ENCODE data around the gene POLD4.

DNA sequence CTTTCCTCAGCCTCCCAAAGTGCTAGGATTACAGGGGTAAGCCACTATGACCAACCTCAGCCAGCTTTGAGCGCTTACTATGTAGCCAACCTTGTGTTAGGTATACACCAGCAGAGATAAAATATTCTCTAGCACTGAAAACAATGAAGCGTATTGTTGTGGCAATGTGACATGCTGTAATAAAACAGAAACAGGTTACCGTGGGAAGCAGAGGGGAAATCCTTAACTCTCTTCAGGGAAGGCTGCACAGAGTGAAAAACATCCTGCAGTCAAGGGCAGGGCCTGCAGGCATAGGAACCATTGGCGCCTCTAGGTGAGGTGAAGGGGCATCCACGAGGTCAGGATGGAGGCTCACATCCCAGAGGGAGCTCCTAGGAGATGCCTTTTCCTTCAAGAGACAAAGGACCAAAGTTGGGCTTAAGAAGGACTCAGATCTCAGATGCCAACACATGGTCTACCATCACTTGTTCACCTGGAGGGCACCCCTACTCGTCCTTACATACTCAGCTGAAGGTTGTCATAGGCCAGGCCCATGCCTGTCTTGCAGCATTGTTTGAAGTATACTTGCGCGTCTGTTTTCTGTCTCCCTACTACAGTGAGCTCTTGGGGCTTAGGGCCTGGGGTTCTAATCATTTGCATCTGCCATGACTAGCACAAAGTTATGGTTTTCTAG lies 8.0 kb downstream of the POLD4 start:
- TF ChIP-seq, protein P1, sequence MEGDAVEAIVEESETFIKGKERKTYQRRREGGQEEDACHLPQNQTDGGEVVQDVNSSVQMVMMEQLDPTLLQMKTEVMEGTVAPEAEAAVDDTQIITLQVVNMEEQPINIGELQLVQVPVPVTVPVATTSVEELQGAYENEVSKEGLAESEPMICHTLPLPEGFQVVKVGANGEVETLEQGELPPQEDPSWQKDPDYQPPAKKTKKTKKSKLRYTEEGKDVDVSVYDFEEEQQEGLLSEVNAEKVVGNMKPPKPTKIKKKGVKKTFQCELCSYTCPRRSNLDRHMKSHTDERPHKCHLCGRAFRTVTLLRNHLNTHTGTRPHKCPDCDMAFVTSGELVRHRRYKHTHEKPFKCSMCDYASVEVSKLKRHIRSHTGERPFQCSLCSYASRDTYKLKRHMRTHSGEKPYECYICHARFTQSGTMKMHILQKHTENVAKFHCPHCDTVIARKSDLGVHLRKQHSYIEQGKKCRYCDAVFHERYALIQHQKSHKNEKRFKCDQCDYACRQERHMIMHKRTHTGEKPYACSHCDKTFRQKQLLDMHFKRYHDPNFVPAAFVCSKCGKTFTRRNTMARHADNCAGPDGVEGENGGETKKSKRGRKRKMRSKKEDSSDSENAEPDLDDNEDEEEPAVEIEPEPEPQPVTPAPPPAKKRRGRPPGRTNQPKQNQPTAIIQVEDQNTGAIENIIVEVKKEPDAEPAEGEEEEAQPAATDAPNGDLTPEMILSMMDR (conservative IDR thresholded peaks at IDR 0.05; ENCODE audit: low read length), result no peak
- TF ChIP-seq EZH2phosphoT487 (IDR thresholded peaks at IDR 0.05; ENCODE audit: borderline replicate concordance, low read depth, low read length), result no peak
